Duodenal mucosa (tissue), 2 donors: ENCODE measurements around the gene TSHZ2.

Experiments used
- H3K27ac ChIP-seq: one replicate; pipeline ENCODE4 v1.7.0; 2013; ENCODE audit warnings: low read depth, low read length
- H3K27me3 ChIP-seq, 2 donors: one replicate each; pipeline ENCODE4 v1.7.0; 2013; ENCODE audit warnings: low read length in 2 of 2, control low read depth in 1 of 2; ENCODE audit not compliant: insufficient read depth in 2 of 2, control insufficient read depth in 1 of 2
- H3K36me3 ChIP-seq, 2 donors: one replicate each; pipeline ENCODE4 v1.7.0; 2013; ENCODE audit warnings: low read length in 2 of 2, control low read depth in 1 of 2; ENCODE audit not compliant: insufficient read depth in 2 of 2, control insufficient read depth in 1 of 2
- H3K4me1 ChIP-seq, 2 donors: one replicate each; pipeline ENCODE4 v1.7.0; 2013; ENCODE audit warnings: low read length in 2 of 2, control low read depth in 1 of 2; ENCODE audit not compliant: insufficient read depth in 2 of 2, control insufficient read depth in 1 of 2
- H3K4me3 ChIP-seq, 2 donors: one replicate each; pipeline ENCODE4 v1.7.0; 2013; ENCODE audit warnings: low read length in 2 of 2, low read depth in 1 of 2
- H3K9ac ChIP-seq, 2 donors: one replicate each; pipeline ENCODE4 v1.7.0; 2013; ENCODE audit warnings: low read length in 2 of 2, low read depth in 1 of 2
- H3K9me3 ChIP-seq, 2 donors: one replicate each; pipeline ENCODE4 v1.7.0; 2013; ENCODE audit warnings: low read length in 2 of 2, control low read depth in 1 of 2; ENCODE audit not compliant: control insufficient read depth in 1 of 2

TSHZ2 gene

DNA sequence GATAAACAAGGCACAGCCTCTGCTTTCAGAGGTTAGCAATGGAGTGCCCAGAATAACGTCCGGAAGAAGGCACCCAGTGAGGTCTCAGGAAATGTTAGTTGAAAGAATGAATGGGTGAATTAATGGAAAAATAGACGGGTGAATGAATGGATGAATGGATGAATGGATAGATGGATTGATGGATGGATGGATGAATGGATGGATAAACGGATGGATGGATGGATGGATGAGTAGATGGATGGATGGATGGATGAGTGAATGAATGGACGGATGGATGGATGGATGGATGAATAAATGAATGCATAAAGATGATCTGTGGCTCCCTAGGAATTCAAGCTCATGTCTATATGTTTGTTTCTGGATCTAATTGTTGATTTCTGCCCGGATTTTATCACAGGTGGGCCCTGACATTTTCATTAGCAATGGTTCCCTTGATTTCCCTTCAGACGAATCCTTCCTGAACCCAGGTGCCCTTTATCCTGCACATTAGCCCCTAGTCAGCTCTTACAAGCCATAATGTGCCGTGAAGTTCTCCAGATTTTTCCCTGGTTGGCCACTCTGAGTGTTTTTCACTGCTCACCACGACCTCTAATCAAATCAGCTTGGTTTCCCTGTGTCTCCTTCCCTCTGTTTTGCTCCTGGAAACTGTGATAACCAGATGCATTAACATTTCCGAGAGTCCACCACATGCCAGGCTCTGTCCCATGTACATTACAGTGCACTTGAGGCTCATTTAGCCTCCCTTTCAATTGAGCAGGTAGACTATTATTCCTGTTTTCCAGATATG is 22.2 kb downstream of the TSHZ2 start:
- H3K27me3 ChIP-seq, result no peaks in the 10 kb centered on the region
- no peak overlapping the region for H3K4me3 ChIP-seq
- no peaks in the 10 kb centered on the region for H3K9me3 ChIP-seq
- H3K36me3 ChIP-seq, result no peaks in the 10 kb centered on the region
- H3K4me1 ChIP-seq, result peaks cover 6 to 11% of the 10 kb centered on the region in 2 donors
- no peak overlapping the region for H3K27ac ChIP-seq
- H3K9ac ChIP-seq, result no peak overlapping the region

DNA sequence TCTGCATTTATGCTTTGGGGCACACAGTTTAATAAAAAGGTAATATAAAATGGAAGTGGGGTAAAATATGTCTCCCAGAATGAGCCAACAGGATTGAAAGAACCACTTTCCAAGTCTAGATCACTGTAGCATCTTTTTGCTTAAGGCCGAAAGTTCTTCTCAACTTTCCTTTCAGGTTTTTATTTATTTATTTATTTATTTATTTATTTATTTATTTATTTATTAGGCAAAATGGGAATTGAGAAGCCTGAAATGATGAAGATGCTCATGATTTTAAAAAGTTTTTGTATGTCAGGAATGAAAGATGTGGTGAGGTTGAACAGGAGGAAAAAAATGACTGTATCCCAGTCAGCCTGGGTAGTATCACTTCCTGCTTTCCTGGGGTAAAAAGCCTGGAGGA is 24.0 kb downstream of the TSHZ2 start:
- Histone ChIP-seq H3K9ac (no peak overlapping the region), H3K4me3 (no peak overlapping the region), H3K9me3 (no peaks in the 10 kb centered on the region), H3K27ac (no peak overlapping the region), H3K4me1 (peaks cover 9 to 11% of the 10 kb centered on the region in 2 donors), H3K36me3 (no peaks in the 10 kb centered on the region), H3K27me3 (no peaks in the 10 kb centered on the region)

DNA sequence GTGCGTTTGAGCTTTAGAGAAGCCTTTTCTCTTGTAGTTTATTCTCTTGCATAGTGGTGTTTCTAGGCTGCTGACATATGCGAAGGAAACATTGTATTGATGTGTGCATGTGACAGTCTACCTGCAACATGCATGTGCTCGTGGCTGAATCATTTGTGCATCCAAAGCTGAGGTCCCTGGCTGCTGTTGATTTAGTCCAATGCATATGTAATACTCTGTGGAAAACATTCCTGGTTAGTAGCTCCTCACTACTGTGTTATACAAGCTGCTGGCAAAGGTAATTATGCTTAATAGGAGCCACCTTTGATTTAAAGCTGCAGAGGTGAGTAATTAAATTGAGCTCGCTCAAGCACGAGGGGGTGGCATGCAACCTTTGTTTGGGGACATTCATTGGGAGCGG is 24.5 kb downstream of the TSHZ2 start:
- Histone ChIP-seq H3K4me1 (peaks cover 6 to 9% of the 10 kb centered on the region in 2 donors), H3K9me3 (no peaks in the 10 kb centered on the region), H3K9ac (no peak overlapping the region), H3K27ac (no peak overlapping the region), H3K27me3 (no peaks in the 10 kb centered on the region), H3K4me3 (no peak overlapping the region), H3K36me3 (no peaks in the 10 kb centered on the region)

DNA sequence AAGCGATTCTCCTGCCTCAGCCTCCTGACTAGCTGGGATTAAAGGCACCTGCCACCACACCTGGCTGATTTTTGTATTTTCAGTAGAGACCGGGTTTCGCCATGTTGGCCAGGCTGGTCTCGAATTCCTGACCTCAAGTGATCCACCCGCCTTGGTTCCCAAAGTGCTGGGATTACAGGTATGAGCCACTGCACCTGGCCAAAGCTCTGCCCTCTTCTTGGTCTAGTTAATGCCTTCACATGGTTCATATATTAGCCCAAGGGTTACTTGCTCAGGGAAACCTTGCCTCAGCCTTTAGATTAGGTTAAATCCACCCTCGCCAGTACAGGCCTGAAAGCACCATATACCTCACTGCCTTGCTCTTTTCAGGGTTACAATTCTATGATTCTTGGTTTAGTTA is 26.1 kb downstream of the TSHZ2 start:
- H3K4me3 ChIP-seq, result no peak overlapping the region
- no peaks in the 10 kb centered on the region for H3K27me3 ChIP-seq
- no peaks in the 10 kb centered on the region for H3K36me3 ChIP-seq
- H3K9me3 ChIP-seq, result no peaks in the 10 kb centered on the region
- H3K9ac ChIP-seq, result no peak overlapping the region
- no peak overlapping the region for H3K27ac ChIP-seq
- H3K4me1 ChIP-seq, result peaks cover 0 to 3% of the 10 kb centered on the region in 2 donors

DNA sequence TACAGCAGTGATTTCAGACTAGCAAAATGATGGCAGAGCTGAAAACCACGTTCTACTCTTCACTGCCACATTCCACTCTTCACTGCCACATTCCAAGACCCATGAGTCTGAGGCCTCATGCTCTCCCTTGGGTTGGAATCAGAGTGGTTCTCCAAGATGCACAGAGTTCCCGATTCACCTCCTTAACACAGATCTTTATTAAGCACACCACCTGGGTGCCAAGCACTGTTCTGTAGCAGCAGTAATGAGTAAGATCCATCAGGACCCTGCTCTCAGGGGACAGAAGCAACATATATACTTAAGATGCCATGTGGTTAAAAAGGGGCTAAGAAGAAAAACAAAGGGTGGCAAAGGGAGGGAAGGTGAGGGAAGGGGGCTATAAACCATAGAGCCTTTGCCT is 26.9 kb downstream of the TSHZ2 start:
- Histone ChIP-seq H3K27ac (no peak overlapping the region), H3K36me3 (no peaks in the 10 kb centered on the region), H3K9me3 (no peaks in the 10 kb centered on the region), H3K9ac (no peak overlapping the region), H3K4me3 (no peak overlapping the region), H3K4me1 (peaks cover 0 to 3% of the 10 kb centered on the region in 2 donors), H3K27me3 (no peaks in the 10 kb centered on the region)

DNA sequence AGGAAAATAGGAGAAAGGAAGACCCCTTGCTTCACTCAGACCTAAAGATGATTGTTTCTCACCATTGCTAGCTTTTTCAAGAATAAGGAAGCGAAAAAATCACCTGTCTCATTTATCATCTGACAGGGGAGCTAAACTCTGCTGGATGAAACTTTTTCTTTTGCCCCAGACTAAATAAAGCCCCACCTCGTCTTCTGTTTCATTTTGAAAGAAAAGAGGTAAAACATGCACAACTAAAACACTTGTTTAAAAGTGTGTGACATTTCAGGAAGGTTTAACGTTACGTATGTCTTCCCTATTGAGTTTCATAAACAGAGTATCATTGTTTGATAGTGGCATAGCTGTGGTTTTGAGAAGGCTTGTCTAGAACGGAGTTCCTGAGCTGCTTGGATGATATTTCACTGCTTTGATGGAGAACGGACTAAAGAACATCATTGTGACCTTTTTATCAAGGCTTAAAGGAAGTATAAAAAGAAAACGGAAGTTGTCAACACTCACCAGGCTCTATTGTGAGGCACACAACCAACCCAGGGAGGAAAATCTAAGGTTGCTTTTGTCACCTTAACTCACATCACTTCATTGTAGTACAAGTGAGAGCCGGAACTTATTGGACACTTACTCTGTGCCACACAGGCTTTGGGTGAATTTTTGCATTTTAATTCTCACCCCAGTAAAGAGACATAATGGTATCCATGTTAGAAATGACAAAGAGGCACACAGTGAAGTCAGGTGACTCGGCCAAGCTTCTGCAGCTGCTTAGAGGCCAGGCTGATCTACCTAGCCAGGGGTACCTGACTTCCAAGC is 29.5 kb downstream of the TSHZ2 start:
- no peak overlapping the region for H3K4me3 ChIP-seq

DNA sequence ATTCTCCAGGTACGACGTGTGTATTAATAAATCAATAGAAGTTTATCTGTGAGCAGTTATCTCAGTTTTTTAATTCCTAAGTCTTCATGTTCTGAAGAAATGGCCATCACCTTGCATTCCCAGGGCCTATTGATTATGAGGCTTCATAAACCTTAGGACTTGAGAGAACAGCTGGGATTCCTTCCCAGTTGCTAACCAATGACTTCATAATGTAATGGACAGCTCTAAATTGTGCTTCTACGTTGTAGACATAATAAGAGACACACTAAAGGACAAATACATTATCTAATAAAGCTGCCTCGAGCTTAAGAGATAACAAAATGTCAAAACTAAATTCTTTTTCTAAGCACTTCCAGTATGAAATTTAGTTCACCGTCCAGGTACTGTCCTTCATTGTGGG is 30.6 kb downstream of the TSHZ2 start:
- no peaks in the 10 kb centered on the region for H3K27me3 ChIP-seq
- H3K4me1 ChIP-seq, result peaks cover 0 to 3% of the 10 kb centered on the region in 2 donors
- no peaks in the 10 kb centered on the region for H3K9me3 ChIP-seq
- H3K27ac ChIP-seq, result no peak overlapping the region
- H3K4me3 ChIP-seq, result no peak overlapping the region
- H3K36me3 ChIP-seq, result no peaks in the 10 kb centered on the region
- H3K9ac ChIP-seq, result no peak overlapping the region

More for the DNA sequence above, 29.5 kb downstream of the TSHZ2 start:
- no peaks in the 10 kb centered on the region for H3K36me3 ChIP-seq
- peak overlapping the region in 1 of 2 donors; percentile 13 for H3K9ac ChIP-seq
- no peak overlapping the region for H3K27ac ChIP-seq
- no peaks in the 10 kb centered on the region for H3K27me3 ChIP-seq
- H3K9me3 ChIP-seq, result no peaks in the 10 kb centered on the region
- peaks cover 0 to 3% of the 10 kb centered on the region in 2 donors for H3K4me1 ChIP-seq

DNA sequence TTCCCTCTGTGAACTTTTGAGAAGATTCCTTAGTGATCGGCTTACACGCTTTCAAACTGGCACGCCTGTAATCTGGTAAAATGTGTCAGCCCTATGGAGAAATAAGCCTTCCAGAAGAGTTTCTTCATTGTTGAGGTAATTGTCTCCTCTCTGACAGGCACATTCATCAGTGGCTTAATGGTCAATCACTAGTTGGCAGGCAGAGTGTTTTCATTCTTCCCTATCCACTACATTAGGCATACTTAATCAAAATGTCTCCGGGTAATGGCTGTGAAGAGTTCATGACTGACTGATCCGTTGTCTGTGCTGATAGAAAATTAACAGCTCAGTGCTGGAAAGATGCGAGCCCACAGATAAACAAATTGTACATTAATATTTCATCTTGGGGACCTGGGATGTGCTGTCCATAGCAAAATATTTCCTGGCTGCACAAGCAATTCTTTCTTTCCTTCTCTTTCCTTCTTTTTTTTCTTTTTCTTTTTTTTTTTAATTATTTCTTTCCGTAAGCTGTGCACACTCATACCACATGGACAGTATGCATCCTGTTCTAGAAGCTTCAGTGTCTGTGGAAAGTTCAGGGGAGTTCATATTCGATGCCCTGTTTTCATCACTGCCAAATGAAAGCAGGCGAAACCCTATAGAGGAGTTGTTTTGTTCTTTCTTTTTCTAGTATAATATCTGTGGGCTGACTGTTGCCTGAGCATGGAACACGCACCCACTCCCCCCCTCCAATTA is 31.4 kb downstream of the TSHZ2 start:
- Histone ChIP-seq H3K4me1 (peaks cover 0 to 3% of the 10 kb centered on the region in 2 donors), H3K9me3 (no peaks in the 10 kb centered on the region), H3K27me3 (no peaks in the 10 kb centered on the region), H3K9ac (no peak overlapping the region), H3K36me3 (no peaks in the 10 kb centered on the region), H3K27ac (no peak overlapping the region), H3K4me3 (no peak overlapping the region)

DNA sequence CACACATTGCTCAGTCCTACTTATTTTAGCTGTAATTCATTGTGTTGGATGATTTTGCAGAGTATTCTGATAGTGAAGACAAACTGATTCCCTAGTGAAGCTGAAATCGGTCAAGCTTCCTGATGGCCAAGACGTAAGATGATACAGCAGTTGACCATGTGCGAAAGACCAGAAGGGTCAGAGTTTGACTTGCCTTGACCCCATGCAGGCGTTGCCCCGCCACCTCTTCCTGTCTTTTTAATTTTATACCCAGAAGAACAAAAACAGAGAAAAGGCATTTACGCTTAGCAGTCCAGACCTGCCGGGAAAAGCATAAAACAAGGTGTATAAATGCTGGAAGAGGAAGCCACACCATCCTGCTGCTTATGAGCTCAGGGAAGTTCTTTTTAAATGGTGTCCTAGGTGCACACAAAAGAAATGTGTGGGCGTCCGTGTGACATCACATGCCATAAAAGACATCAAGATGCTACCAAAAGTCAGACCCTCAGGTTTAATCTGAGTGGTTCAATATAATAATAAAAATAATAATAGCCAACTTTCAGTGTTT is 32.2 kb downstream of the TSHZ2 start:
- H3K27me3 ChIP-seq, result no peaks in the 10 kb centered on the region
- H3K9ac ChIP-seq, result no peak overlapping the region
- H3K36me3 ChIP-seq, result no peaks in the 10 kb centered on the region
- H3K4me3 ChIP-seq, result no peak overlapping the region
- peaks cover 0 to 3% of the 10 kb centered on the region in 2 donors for H3K4me1 ChIP-seq
- H3K27ac ChIP-seq, result no peak overlapping the region
- H3K9me3 ChIP-seq, result no peaks in the 10 kb centered on the region
